ENCODE results near the gene DNAJB8. TPM values are rescaled to one million over a fixed set of nuclear protein-coding genes. Genes with fewer than 3 reads are reported as not detected.

The DNAJB8 gene
- total RNA-seq, 1 experiment from 2014 or later = not detected

DNA sequence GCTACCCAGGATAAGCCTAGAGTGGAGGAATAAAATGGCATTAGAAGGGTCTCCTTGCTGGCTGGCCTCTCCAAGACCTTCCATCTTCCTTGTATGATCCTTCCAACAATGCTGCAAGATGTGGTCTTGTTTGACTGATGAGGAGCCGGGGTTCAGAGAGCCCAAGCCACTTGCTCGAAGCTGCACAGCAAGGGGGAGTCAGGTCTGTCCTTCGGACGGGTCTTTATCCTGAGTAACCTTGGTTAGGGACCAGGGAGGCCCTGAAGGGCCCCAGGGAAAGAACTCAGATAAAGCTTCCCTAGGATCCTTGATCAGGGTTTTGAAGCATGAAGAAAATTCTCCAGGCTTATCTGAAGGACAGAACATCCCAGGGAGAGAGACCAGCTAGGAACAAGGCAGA, 7.0 kb upstream of the DNAJB8 start:
- H3K9me3 ChIP-seq (ENCODE audit: low read length) = no peaks in the 10 kb centered on the region
- TF ChIP-seq, protein P1, sequence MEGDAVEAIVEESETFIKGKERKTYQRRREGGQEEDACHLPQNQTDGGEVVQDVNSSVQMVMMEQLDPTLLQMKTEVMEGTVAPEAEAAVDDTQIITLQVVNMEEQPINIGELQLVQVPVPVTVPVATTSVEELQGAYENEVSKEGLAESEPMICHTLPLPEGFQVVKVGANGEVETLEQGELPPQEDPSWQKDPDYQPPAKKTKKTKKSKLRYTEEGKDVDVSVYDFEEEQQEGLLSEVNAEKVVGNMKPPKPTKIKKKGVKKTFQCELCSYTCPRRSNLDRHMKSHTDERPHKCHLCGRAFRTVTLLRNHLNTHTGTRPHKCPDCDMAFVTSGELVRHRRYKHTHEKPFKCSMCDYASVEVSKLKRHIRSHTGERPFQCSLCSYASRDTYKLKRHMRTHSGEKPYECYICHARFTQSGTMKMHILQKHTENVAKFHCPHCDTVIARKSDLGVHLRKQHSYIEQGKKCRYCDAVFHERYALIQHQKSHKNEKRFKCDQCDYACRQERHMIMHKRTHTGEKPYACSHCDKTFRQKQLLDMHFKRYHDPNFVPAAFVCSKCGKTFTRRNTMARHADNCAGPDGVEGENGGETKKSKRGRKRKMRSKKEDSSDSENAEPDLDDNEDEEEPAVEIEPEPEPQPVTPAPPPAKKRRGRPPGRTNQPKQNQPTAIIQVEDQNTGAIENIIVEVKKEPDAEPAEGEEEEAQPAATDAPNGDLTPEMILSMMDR (conservative IDR thresholded peaks at IDR 0.05; ENCODE audit: low read depth, low read length) = no peak
- TF ChIP-seq EZH2 (IDR thresholded peaks at IDR 0.05; ENCODE audit: low read length, unreplicated experiment) = no peak
- no peak for TF ChIP-seq EZH2phosphoT487 (IDR thresholded peaks at IDR 0.05; ENCODE audit: borderline replicate concordance, low read length)
- H3K27ac ChIP-seq (ENCODE audit: low read length) = no peak overlapping the region
- intact Hi-C loops (cut with micrococcal nuclease) = no loop called here
- ATAC-seq = no peak
- peaks cover 3% of the 10 kb centered on the region; the same call in 1 of the 2 replicates for H3K36me3 ChIP-seq (ENCODE audit: low read depth, low read length)
- H3K79me2 ChIP-seq (ENCODE audit: low read length) = no peaks in the 10 kb centered on the region
- ChIA-PET POLR2A (ENCODE audit: unreplicated experiment) (no interaction called here), CTCF (no interaction called here)
- DNase-seq = no peak
- H3K4me1 ChIP-seq (ENCODE audit: insufficient read depth, low read length) = no peaks in the 10 kb centered on the region
- no peak overlapping the region for H2AFZ ChIP-seq (ENCODE audit: low read length)
- no peak overlapping the region for H3K9ac ChIP-seq (ENCODE audit: low read length)
- no peaks in the 10 kb centered on the region for H4K20me1 ChIP-seq (ENCODE audit: low read length)
- H3K9me2 ChIP-seq (replicated peaks; ENCODE audit: low read length) = no peaks in the 10 kb centered on the region
- H3K4me3 ChIP-seq (ENCODE audit: low read length) = no peak overlapping the region
- no peak overlapping the region for H3K4me2 ChIP-seq (ENCODE audit: low read length)
- H3K27me3 ChIP-seq (ENCODE audit: low read length) = no peaks in the 10 kb centered on the region
- no peaks in the 10 kb centered on the region for H3F3A ChIP-seq (ENCODE audit: low read length, unreplicated experiment)
- BruUV-seq (replicated peaks) = no TSS peak

DNA sequence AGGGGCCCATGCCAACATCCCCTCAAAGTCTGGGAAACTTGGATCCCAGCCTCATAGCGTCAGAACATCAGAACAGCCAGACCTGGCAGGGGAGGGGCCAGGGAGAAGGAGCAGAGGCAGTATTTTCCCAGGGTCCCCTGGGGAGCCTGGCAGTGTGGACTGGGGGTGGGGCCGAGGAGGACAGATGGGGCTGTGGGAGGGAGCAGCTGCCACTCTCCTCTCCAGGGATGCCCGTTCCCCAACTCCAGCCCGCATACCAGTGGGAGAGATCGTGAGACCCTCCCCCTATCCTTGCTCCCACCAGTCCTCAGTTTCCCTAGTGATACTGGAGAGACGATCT, 6.5 kb upstream of the DNAJB8 start:
- Histone ChIP-seq H3K4me2 (ENCODE audit: low read length) (no peak overlapping the region), H3K9me2 (replicated peaks; ENCODE audit: low read length) (no peaks in the 10 kb centered on the region), H3K27ac (ENCODE audit: low read length) (no peak overlapping the region), H3K9ac (ENCODE audit: low read length) (no peak overlapping the region), H3K79me2 (ENCODE audit: low read length) (no peaks in the 10 kb centered on the region), H3K9me3 (ENCODE audit: low read length) (no peaks in the 10 kb centered on the region), H3K4me1 (ENCODE audit: insufficient read depth, low read length) (no peaks in the 10 kb centered on the region), H3F3A (ENCODE audit: low read length, unreplicated experiment) (no peaks in the 10 kb centered on the region), H4K20me1 (ENCODE audit: low read length) (no peaks in the 10 kb centered on the region), H3K36me3 (ENCODE audit: low read depth, low read length) (no peaks in the 10 kb centered on the region), H2AFZ (ENCODE audit: low read length) (no peak overlapping the region), H3K4me3 (ENCODE audit: low read length) (no peak overlapping the region), H3K27me3 (ENCODE audit: low read length) (no peaks in the 10 kb centered on the region)
- no peak for DNase-seq
- TF ChIP-seq, protein P1 (conservative IDR thresholded peaks at IDR 0.05; ENCODE audit: low read depth, low read length) = no peak
- TF ChIP-seq EZH2phosphoT487 (IDR thresholded peaks at IDR 0.05; ENCODE audit: borderline replicate concordance, low read length) (no peak), EZH2 (IDR thresholded peaks at IDR 0.05; ENCODE audit: low read length, unreplicated experiment) (no peak)
- POLR2A ChIA-PET (ENCODE audit: unreplicated experiment) = no interaction called here
- no TSS peak for BruUV-seq (replicated peaks)
- intact Hi-C loops (cut with micrococcal nuclease) = no loop called here
- ATAC-seq = no peak
- CTCF ChIA-PET = no interaction called here

DNA sequence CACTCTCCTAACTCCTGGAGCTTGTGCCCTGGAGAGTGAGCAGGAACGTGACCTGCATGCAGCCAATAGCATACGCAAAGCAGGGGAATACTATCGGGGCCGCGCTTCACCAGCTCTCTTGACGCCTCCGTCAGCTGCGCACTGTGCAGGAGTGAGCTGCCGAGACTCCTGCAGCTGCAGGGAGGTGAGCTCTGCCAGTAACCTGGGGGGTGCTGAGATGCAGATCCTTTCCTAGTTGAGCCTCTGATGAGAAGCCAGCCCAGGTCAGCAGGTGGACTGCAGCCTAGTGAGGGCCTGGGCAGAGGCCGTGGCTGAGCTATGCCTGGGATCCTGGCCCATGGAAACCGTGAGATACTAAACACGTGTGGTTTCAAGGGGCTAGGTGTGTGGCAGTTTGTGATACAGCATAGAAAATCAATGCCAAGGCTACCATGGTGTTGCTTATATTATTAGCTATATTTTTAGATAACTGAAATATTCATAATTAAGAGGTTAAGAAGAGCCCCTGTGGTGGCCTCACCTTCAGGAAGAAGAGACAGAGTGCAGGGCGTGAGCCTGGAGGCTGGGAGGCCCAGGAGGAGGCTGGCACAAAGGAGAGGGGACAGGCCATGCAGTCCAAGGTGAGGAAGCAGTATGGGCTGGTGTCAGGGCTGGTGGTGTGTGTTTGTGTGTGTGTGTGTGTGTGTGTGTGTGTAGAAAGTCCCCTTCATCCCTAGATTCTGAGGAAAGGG, 5.9 kb upstream of the DNAJB8 start:
- intact Hi-C loops (cut with micrococcal nuclease) = no loop called here
- Histone ChIP-seq H3K4me1 (ENCODE audit: insufficient read depth, low read length) (no peaks in the 10 kb centered on the region), H3K79me2 (ENCODE audit: low read length) (no peaks in the 10 kb centered on the region), H3F3A (ENCODE audit: low read length, unreplicated experiment) (no peaks in the 10 kb centered on the region), H3K36me3 (ENCODE audit: low read depth, low read length) (no peaks in the 10 kb centered on the region), H4K20me1 (ENCODE audit: low read length) (no peaks in the 10 kb centered on the region), H2AFZ (ENCODE audit: low read length) (no peak overlapping the region), H3K27ac (ENCODE audit: low read length) (no peak overlapping the region), H3K4me3 (ENCODE audit: low read length) (no peak overlapping the region), H3K9me2 (replicated peaks; ENCODE audit: low read length) (no peaks in the 10 kb centered on the region), H3K9me3 (ENCODE audit: low read length) (no peaks in the 10 kb centered on the region), H3K27me3 (ENCODE audit: low read length) (no peaks in the 10 kb centered on the region), H3K4me2 (ENCODE audit: low read length) (no peak overlapping the region), H3K9ac (ENCODE audit: low read length) (no peak overlapping the region)
- DNase-seq = no peak
- TF ChIP-seq EZH2phosphoT487 (IDR thresholded peaks at IDR 0.05; ENCODE audit: borderline replicate concordance, low read length) = no peak
- TF ChIP-seq, protein P1 (conservative IDR thresholded peaks at IDR 0.05; ENCODE audit: low read depth, low read length) = no peak
- no peak for TF ChIP-seq EZH2 (IDR thresholded peaks at IDR 0.05; ENCODE audit: low read length, unreplicated experiment)
- ChIA-PET POLR2A (ENCODE audit: unreplicated experiment) (no interaction called here), CTCF (no interaction called here)
- BruUV-seq (replicated peaks) = no TSS peak
- ATAC-seq = no peak

All from PC-3 (cell line).